ENCODE results near the gene TRPM7. TPM values are rescaled to one million over a fixed set of nuclear protein-coding genes. Genes with fewer than 3 reads are reported as not detected.
"Not testable (repeated sequence)": the region's sequence is repeated elsewhere in the genome, so short reads cannot be mapped to it uniquely, and the experiment has no call there.

Gene TRPM7
- 10 to 100 TPM; 35.3 to 40.2 TPM for total RNA-seq

DNA sequence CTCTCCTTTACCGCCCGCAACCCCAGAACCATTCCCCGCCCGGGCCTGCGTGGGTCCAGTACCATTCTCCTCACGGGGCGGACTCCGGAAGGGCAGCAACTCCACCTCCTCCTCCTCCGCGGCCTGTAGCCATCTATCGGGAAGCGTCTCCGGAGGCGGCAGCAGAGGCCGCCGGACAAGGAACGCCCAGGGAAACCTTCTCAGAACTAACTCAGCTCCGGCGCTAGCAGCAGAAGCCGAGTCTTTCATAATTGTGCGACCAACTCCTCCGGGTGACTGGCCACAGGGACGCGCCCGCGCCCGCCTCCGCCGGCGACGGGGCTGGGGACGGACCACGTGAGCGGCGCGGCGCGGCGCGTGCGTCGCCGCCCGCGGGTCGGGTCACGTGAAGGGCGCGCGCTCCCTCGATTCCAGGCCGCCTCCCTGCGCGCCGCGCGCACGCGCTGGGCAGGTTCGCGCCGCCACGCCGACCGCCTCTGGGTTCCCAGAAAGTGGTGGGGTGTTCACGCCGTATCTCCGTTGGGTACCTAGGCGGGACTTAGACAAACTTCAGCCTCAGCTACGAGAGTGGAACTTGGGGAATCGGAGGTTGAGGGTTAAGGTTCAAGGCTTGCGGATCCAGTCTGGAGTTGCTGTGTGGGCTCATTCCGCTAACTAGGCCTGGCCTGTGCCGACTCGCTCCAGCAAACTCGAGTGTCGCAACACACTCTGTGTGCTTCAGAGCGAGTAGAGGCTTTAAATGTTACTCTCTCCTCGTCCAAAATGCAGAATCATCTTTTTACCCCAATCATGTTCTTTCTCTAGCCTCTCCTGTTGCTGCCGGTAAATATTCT lies at the start of gene TRPM7:
Gene TRPM7, minus strand, starts transcription at position 329 of the 833 bp plus-strand sequence. Its CDS starts 264 bp downstream, at position 65.
- ChIA-PET CTCF (interaction anchor here (1.0 to 1.1 kb wide), 3 partner anchors 78 to 200 kb away, joined by 3 to 4 read pairs (median 4); no protein-coding TSS in a partner anchor), POLR2A (interaction anchor here (0.5 to 2.3 kb wide), 14 partner anchors 9 to 333 kb away, joined by 3 to 19 read pairs (median 4); partner anchors contain the start of genes AP4E1, GABPB1 and SPPL2A)
- Mint-ChIP-seq H3K4me3 (peak within 1 kb of the TSS; percentile 99), H3K4me1 (peaks cover 57% of the 10 kb centered on the region), H3K36me3 (ENCODE audit: low read depth) (peaks cover 37% of the 10 kb centered on the region), H3K27me3 (no peaks in the 10 kb centered on the region), H3K27ac (peak within 1 kb of the TSS; percentile 97), H3K9me3 (no peaks in the 10 kb centered on the region)
- DNase-seq: peak; percentile 90

- POLR2A ChIA-PET: no interaction called here
- Mint-ChIP-seq H3K36me3 (ENCODE audit: low read depth) (peaks cover 53% of the 10 kb centered on the region), H3K9me3 (no peaks in the 10 kb centered on the region), H3K27me3 (no peaks in the 10 kb centered on the region), H3K4me3 (no peak overlapping the region), H3K4me1 (no peaks in the 10 kb centered on the region), H3K27ac (no peak overlapping the region)
- DNase-seq: no peak
- CTCF ChIA-PET: no interaction called here
Observed at GRCh38 chr15:50735156-50735555, 48.6 kb upstream of the TRPM7 start.

- H3K27me3 Mint-ChIP-seq: no peaks in the 10 kb centered on the region
- H3K4me1 Mint-ChIP-seq: no peaks in the 10 kb centered on the region
- peaks cover 38% of the 10 kb centered on the region for H3K36me3 Mint-ChIP-seq (ENCODE audit: low read depth)
- no peak for DNase-seq
- H3K9me3 Mint-ChIP-seq: no peaks in the 10 kb centered on the region
- H3K27ac Mint-ChIP-seq: no peak overlapping the region
- POLR2A ChIA-PET: interaction anchor here (0.7 to 1.2 kb wide), 2 partner anchors 13 to 39 kb away, joined by 3 to 4 read pairs; partner anchors contain the start of gene SPPL2A
- CTCF ChIA-PET: interaction anchor here (1.6 kb wide), 1 partner anchor 150 kb away, joined by 5 read pairs; no protein-coding TSS in a partner anchor
- no peak overlapping the region for H3K4me3 Mint-ChIP-seq
Observed at GRCh38 chr15:50726315-50726714, 39.7 kb upstream of the TRPM7 start.

GRCh38 chr15:50718700-50719125 lies 32.1 kb upstream of the TRPM7 start:
- no peak for DNase-seq
- Mint-ChIP-seq H3K36me3 (ENCODE audit: low read depth) (peaks cover 29% of the 10 kb centered on the region), H3K9me3 (no peaks in the 10 kb centered on the region), H3K27ac (no peak overlapping the region), H3K4me1 (no peaks in the 10 kb centered on the region), H3K4me3 (no peak overlapping the region), H3K27me3 (no peaks in the 10 kb centered on the region)
- POLR2A ChIA-PET: no interaction called here
- CTCF ChIA-PET: no interaction called here

DNA sequence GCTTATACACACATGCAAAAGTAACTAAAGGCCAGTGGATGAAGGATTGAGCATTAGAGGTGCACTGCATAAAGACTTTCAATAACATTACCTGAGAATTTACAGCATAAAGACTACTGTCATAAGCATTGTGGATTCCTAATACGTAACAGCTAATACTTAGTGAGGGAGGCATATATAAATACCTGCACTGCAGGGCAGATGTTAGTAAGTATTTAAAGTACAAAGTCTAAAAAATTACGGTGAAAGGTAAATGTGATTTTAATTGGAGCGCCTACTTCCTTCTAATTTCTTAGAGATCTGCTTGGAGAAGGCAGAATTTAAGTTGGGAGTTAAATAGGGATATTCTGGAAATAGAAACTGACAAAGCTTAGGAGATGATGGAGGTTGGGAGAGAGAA lies 25.4 kb upstream of the TRPM7 start:
- Mint-ChIP-seq H3K27me3 (no peaks in the 10 kb centered on the region), H3K27ac (no peak overlapping the region), H3K9me3 (no peaks in the 10 kb centered on the region), H3K36me3 (ENCODE audit: low read depth) (peaks cover 22% of the 10 kb centered on the region), H3K4me3 (no peak overlapping the region), H3K4me1 (peaks cover 2% of the 10 kb centered on the region)
- CTCF ChIA-PET: interaction anchor here (1.0 kb wide), 1 partner anchor 8 kb away, joined by 3 read pairs; no protein-coding TSS in a partner anchor
- POLR2A ChIA-PET: interaction anchor here (1.4 kb wide), 1 partner anchor 14 kb away, joined by 4 read pairs; no protein-coding TSS in a partner anchor
- DNase-seq: no peak

DNA sequence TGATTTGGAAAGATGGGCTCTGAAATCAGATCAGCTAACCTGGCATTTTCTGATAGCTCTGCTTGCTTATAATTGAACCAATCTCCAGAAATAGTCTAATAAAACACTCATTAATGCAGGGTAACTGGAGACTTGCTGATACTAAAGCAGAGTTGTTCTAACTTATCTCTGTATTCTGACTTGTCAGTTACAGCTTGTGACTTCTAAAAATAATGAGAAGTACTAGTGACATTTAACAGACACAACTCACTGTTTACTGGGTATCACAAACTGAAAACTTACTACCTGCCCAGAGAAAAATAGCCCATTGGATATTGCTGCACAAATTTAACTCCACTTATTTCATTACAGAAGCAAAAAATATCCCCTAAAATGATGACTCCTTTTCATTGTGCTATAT lies 24.0 kb upstream of the TRPM7 start:
- CTCF ChIA-PET: no interaction called here
- Mint-ChIP-seq H3K36me3 (ENCODE audit: low read depth) (peaks cover 23% of the 10 kb centered on the region), H3K27me3 (no peaks in the 10 kb centered on the region), H3K4me1 (peaks cover 2% of the 10 kb centered on the region), H3K4me3 (no peak overlapping the region), H3K9me3 (no peaks in the 10 kb centered on the region), H3K27ac (no peak overlapping the region)
- POLR2A ChIA-PET: no interaction called here
- no peak for DNase-seq

DNA sequence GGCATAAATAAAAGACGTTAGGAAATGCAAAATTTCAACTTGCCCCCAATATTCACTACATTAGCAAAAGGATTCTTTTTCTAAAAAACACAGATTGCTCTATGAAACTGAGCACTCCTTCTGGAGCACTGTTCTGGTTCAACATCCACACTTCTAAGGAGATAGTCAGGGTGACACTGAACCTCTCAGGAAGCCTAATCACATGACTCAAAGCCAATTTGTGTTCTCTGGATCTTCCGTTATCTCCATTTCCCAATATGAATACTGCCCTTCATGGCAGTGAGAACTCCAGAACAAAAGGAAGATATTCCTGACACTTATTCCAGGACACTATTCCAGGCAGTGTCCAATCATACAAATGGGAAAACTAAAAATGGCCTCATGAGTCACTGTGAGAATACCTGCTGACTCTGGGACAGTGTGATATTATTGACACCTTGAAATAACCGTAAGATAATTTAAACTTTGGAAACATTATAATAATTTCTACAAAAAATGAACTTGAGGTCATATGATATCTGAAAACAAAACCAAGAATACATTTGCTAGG lies 21.4 kb upstream of the TRPM7 start:
- ChIA-PET CTCF (no interaction called here), POLR2A (no interaction called here)
- no peak overlapping the region for H3K4me3 Mint-ChIP-seq
- H3K27ac Mint-ChIP-seq: no peak overlapping the region
- H3K4me1 Mint-ChIP-seq: peaks cover 2% of the 10 kb centered on the region
- peaks cover 23% of the 10 kb centered on the region for H3K36me3 Mint-ChIP-seq (ENCODE audit: low read depth)
- no peaks in the 10 kb centered on the region for H3K27me3 Mint-ChIP-seq
- no peaks in the 10 kb centered on the region for H3K9me3 Mint-ChIP-seq
- DNase-seq: no peak

DNA sequence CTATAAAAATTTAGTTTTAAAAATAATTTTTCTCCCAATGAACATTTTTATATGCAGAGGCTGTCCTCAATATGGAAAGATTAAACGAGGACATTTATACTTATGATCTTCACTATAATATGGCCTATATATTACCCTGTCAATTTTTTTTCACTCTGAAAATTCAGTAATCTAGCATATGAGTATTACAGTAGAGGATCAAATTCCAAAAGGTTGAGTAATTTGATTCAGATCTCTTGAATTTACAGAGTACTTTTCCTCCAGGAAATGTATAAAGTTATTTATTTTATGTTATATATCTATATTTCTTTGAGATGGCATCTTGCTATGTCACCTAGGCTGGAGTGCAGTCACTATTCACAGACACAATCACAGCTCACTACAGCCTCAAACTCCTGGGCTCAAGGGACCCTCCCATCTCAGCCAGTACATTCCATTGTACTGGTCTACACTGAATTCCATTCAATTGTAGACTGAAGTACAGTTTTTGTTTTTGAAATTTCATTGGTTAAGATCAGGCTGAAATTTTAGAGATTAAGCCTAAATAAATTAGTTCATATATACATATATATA lies 16.3 kb upstream of the TRPM7 start:
- no peak overlapping the region for H3K27ac Mint-ChIP-seq
- CTCF ChIA-PET: no interaction called here
- DNase-seq: no peak
- no peaks in the 10 kb centered on the region for H3K9me3 Mint-ChIP-seq
- H3K4me1 Mint-ChIP-seq: no peaks in the 10 kb centered on the region
- peaks cover 19% of the 10 kb centered on the region for H3K36me3 Mint-ChIP-seq (ENCODE audit: low read depth)
- POLR2A ChIA-PET: interaction anchor here (0.7 kb wide), 1 partner anchor 58 kb away, joined by 3 read pairs; no protein-coding TSS in a partner anchor
- H3K4me3 Mint-ChIP-seq: no peak overlapping the region
- no peaks in the 10 kb centered on the region for H3K27me3 Mint-ChIP-seq

DNA sequence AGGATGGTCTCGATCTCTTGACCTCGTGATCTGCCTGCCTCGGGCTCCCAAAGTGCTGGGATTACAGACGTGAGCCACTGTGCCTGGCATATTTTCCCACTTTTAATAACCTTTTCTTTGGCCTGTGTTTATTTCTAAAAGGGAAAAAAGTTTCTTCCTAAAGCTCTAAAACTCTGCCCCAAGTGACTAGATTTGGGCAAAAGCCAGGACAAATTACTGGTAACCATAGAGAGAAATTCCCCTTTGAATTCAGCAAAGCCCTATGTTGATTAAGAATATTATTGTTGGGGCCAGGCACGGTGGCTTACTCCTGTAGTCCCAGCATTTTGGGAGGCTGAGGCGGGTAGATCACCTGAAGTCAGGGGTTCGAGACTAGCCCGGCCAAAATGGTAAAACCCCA lies 11.5 kb upstream of the TRPM7 start:
- no peak overlapping the region for H3K27ac Mint-ChIP-seq
- H3K4me3 Mint-ChIP-seq: no peak overlapping the region
- H3K36me3 Mint-ChIP-seq (ENCODE audit: low read depth): peaks cover 5% of the 10 kb centered on the region
- POLR2A ChIA-PET: interaction anchor here (0.8 to 1.9 kb wide), 2 partner anchors 8 to 10 kb away, joined by 4 read pairs; no protein-coding TSS in a partner anchor
- H3K27me3 Mint-ChIP-seq: no peaks in the 10 kb centered on the region
- no peaks in the 10 kb centered on the region for H3K9me3 Mint-ChIP-seq
- CTCF ChIA-PET: no interaction called here
- no peak for DNase-seq
- H3K4me1 Mint-ChIP-seq: peaks cover 9% of the 10 kb centered on the region

DNA sequence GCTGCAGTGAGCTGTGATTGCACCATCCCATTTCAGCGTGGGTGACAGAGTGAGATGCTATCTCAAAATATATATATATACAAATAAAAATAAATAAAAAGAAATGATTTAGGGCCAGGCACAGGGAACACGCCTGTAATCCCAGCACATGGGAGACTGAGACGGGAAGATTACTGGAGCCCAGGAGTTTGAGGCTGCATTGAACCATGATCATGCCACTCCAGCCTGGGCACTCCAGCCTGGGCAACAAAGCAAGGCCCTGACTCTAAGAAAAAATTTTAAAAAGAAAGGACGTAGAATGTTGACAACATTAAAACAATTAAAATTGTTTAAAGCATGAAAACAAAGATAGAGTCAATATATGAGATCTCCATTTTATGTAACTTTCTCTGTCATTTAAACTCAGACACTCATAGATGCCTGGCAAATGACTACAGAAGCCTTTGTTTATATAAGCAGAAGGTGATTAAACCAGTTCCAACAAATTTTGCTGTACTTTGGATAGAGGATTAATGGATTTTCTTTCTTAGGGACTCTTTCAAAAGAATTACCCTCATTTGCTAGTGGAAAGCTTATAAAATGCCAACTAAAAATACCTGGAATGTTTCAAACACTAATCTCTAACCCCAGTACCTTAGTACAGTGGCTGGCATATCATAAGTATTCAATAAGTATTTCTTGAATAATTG lies 10.7 kb upstream of the TRPM7 start:
- no peaks in the 10 kb centered on the region for H3K27me3 Mint-ChIP-seq
- no peaks in the 10 kb centered on the region for H3K9me3 Mint-ChIP-seq
- no peak overlapping the region for H3K27ac Mint-ChIP-seq
- peaks cover 9% of the 10 kb centered on the region for H3K4me1 Mint-ChIP-seq
- CTCF ChIA-PET: no interaction called here
- H3K36me3 Mint-ChIP-seq (ENCODE audit: low read depth): peaks cover 5% of the 10 kb centered on the region
- H3K4me3 Mint-ChIP-seq: no peak overlapping the region
- no peak for DNase-seq
- POLR2A ChIA-PET: interaction anchor here (1.9 kb wide), 1 partner anchor 9 kb away, joined by 4 read pairs; no protein-coding TSS in a partner anchor

DNA sequence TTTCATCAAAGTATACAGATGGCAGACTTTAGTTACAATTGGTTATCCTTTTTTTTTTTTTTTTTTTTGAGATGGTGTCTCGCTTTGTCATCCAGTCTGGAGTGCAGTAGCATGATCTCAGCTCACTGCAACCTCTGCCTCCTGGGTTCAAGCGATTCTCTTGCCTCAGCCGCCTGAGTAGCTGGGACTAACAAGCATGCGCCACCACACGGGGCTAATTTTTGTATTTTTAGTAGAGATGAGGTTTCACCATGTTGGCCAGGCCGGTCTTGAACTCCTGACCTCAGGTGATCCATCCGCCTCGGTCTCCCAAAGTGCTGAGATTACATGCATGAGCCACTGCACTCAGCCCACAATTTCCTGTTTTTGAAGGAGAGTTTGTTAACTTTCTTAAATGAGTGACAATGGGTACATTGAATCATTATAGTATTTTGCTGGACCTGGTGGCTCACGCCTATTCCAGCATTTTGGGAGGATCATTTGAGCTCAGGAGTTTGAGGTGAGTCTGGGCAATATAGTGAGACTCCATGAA lies 8.1 kb upstream of the TRPM7 start:
- H3K27ac Mint-ChIP-seq; H3K4me3 Mint-ChIP-seq; H3K4me1 Mint-ChIP-seq; CTCF ChIA-PET; H3K27me3 Mint-ChIP-seq; H3K9me3 Mint-ChIP-seq; H3K36me3 Mint-ChIP-seq (ENCODE audit: low read depth): not testable (repeated sequence)
- POLR2A ChIA-PET: interaction anchor here (2.6 kb wide), 1 partner anchor 8 kb away, joined by 6 read pairs; the partner anchor contains the start of gene TRPM7
- peak; percentile 28 for DNase-seq

- ChIA-PET POLR2A (interaction anchor here (0.5 to 2.3 kb wide), 11 partner anchors 8 to 222 kb away, joined by 3 to 19 read pairs (median 4); partner anchors contain the start of genes AP4E1 and SPPL2A), CTCF (interaction anchor here (1.0 kb wide), 2 partner anchors 12 to 77 kb away, joined by 3 to 4 read pairs; no protein-coding TSS in a partner anchor)
- Mint-ChIP-seq H3K36me3 (ENCODE audit: low read depth) (peaks cover 36% of the 10 kb centered on the region), H3K27me3 (no peaks in the 10 kb centered on the region), H3K9me3 (no peaks in the 10 kb centered on the region), H3K4me1 (peaks cover 53% of the 10 kb centered on the region), H3K27ac (peak overlapping the region; percentile 97), H3K4me3 (peak overlapping the region; percentile 99)
- no peak for DNase-seq
Observed at GRCh38 chr15:50687302-50687902, 805 bp upstream of the TRPM7 start.
